GM12801 (cell line): ENCODE results near the gene NLGN3.

Experiments used
- TF ChIP-seq, protein P1 (sequence below): IDR thresholded peaks from one replicate; pipeline ENCODE4 v1.5.1; 2011; ENCODE audit warnings: control low read depth; ENCODE audit not compliant: insufficient read length; ENCODE audit errors: extremely low read depth

Gene NLGN3

DNA sequence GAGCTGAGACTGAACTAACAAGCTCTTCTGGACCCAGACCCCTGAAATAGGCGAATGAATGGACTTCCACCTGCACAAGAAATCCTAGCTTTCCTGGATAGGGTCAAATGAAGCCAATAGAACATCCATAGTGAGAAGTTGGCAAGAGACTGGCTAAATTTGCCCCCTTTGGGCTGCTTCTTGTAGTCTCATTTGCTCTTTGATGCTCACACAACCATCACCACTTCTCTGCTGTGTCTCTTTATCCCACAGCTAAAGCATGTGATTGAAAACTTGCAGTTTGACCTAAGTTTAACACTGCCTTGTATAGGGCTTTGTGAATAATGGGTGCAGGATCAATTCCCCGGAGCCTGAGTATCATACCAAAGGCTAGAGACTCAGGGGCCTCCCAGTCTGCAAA is 38.2 kb downstream of the NLGN3 start:
- TF ChIP-seq, protein P1, sequence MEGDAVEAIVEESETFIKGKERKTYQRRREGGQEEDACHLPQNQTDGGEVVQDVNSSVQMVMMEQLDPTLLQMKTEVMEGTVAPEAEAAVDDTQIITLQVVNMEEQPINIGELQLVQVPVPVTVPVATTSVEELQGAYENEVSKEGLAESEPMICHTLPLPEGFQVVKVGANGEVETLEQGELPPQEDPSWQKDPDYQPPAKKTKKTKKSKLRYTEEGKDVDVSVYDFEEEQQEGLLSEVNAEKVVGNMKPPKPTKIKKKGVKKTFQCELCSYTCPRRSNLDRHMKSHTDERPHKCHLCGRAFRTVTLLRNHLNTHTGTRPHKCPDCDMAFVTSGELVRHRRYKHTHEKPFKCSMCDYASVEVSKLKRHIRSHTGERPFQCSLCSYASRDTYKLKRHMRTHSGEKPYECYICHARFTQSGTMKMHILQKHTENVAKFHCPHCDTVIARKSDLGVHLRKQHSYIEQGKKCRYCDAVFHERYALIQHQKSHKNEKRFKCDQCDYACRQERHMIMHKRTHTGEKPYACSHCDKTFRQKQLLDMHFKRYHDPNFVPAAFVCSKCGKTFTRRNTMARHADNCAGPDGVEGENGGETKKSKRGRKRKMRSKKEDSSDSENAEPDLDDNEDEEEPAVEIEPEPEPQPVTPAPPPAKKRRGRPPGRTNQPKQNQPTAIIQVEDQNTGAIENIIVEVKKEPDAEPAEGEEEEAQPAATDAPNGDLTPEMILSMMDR, result no peak

DNA sequence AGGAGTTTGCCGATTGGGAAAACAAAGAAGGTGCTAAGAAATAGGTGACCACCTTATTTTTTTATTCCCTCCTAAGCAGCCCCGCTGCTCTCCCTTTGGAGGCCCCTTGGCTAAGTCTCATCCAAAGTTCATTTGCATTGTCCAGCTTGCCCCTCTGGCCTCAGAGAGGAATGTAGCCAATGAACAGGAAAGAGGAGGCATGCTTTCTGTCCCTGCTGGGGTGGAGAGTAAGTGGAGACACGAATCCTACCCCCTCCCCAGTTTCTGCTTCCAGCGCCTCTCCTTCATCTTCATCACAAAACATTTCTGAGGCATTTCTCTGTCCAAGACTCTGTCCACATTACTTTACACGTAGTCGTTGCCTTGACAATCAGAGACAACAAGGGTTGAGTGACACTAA is 38.7 kb downstream of the NLGN3 start:
- TF ChIP-seq, protein P1, result no peak

DNA sequence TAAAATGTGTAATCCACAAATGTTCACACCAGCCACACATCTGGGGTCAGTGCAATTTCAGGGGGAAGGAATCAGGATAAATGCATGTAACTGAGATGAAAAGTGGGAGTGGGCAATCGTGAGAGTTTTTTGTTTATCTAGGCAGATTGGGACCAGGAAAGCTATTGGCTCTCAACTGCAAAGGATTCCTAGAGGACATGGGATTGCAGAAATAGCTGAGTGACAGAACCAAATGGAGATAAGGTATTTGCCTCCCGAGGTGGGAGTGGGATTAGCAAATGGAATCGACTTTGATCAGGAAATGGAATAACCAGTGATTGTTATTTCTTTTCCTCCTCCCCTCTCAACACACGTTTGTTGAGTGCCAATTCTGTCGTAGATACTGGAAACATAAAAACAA is 39.5 kb downstream of the NLGN3 start:
- TF ChIP-seq, protein P1, result no peak

DNA sequence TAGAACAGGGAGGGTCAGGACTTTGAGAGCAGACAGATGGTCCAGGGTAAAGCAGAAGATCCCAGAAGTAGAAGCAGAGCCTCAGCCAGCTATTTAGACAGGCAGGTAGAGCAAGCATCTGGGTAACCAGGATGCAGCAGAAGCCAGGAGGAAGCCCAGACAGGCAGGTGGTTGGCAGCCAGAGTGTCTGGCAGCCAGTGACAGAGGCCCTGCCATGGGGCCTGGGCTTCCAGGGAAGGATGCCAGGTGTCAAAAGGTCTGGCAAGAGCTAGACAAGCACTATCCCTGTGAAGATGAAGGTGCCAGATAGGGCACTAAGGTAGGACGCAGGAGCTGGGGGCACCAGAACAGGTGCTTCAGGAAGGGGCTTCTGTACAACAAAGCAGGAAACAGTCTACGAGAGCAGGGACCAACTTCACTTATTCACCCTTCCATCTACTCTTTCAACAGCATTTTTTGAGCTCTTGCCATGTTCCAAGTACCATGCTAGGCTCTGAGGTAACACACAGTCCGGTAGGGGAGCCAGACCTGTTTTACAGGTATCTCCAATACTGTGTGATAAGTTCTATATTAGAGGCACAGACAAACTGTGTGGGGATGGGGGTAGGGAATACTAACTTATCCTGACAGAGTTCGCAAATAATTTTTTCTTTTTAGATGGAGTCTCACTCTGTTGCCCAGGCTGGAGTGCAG is 40.3 kb downstream of the NLGN3 start:
- TF ChIP-seq, protein P1, result no peak

DNA sequence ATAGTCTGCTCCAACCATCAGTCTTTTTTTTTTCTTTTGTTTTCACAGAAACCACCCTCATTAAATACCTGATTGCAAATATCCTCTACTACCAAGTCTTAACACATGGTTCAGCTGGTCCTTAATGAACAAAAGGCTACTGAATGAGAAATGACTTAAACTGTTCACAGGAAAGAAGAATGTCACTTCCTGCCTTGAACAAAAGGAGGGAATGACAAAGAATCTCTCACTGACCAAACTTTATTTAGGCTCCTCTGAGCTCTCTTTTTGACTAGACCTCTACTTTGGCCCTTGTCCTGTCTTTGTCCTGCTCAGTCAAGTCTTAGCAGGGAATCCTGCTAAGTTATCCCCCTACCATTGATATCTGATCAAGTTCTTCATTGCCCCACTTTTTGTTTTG is 46.6 kb downstream of the NLGN3 start:
- TF ChIP-seq, protein P1, result no peak

DNA sequence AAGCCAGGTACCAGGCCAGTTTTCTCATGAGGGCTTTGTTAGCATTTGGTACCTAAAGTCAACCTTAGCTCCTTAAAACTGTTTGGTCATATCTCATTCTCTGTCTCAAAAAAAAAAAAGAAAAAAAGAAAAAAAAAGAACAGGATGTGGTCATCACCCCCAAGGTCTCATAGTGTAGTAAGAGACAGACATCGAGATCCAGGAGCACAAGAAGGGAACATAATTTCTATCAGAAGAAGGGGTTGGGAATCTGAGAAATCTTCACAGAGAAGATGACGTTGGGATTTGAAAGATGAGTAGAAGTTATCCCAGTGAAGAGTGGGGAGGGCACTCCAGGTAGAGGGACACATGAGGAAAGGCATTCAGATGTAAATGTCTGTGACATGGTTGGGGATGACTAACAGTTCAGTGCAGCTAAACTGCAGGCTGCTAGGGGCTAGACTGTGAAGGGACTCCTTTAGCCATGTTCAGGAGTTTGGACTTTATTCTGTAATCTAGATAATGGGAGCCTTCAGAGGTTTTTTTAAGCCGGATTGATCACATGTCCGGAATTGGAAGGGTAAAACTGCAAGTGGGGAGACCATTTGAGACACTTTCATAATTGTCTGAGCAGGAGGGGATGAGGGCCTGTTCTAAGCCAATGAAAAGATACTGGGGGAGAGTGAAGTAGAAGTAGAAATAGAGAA is 51.5 kb downstream of the NLGN3 start:
- TF ChIP-seq, protein P1, result no peak

DNA sequence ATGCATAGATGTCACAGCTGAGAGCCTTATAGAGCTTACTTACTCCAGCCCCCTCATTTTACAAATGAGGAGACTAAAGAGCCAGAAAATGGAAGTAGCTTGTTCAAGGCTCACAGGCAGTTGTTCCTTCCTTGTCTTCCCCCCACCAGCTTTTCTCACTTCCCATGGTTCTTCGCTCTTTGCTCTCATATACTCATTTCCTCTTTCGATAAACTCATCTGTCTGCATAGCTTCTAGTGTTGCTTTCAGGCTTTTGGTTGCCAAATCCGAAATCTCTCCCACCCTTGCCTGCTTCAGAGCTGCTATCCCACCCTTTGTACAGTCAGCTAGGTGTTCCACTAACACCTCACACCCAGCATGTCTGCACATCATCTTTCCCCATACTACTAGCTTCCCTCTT is 53.4 kb downstream of the NLGN3 start:
- TF ChIP-seq, protein P1, result no peak
